GM21360 (cell line): ENCODE results near the gene AFM.

Experiments
- ATAC-seq: cut with Tn5 transposase; IDR thresholded peaks from one replicate; pipeline ENCODE4 v1.9.1; 2021; ENCODE audit warnings: mild to moderate bottlenecking, moderate library complexity; ENCODE audit not compliant: unreplicated experiment

The AFM gene, protein sequence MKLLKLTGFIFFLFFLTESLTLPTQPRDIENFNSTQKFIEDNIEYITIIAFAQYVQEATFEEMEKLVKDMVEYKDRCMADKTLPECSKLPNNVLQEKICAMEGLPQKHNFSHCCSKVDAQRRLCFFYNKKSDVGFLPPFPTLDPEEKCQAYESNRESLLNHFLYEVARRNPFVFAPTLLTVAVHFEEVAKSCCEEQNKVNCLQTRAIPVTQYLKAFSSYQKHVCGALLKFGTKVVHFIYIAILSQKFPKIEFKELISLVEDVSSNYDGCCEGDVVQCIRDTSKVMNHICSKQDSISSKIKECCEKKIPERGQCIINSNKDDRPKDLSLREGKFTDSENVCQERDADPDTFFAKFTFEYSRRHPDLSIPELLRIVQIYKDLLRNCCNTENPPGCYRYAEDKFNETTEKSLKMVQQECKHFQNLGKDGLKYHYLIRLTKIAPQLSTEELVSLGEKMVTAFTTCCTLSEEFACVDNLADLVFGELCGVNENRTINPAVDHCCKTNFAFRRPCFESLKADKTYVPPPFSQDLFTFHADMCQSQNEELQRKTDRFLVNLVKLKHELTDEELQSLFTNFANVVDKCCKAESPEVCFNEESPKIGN

DNA sequence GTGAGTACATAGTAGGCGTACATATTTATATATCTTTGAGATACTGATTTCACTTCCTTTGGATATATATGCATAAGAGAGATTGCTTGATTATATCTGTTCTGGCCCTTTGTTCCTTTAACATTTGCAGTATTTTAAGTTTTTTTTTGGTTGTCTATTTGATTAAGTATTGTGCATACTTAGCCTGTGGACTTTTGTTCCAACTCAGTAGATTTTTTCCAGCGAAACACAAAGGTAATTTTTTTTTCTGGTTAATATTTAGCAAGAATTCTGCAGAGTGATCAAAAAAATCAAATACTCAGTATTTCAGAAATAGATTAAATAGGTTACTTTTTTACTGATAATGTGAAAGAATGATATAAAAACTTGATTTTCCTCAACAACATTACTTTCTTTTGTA is at the start of gene AFM:
TSS of gene AFM (plus strand) at position 388 of the 400 bp plus-strand sequence. CDS start 31 bp downstream, outside the sequence.
- no peak for ATAC-seq

DNA sequence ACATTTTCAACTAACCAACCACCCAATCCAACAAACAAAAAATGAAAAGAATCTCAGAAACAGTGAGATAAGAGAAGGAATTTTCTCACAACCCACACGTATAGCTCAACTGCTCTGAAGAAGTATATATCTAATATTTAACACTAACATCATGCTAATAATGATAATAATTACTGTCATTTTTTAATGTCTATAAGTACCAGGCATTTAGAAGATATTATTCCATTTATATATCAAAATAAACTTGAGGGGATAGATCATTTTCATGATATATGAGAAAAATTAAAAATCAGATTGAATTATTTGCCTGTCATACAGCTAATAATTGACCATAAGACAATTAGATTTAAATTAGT is 49.8 kb upstream of the AFM start:
- ATAC-seq: no peak

- no peak for ATAC-seq
Observed at GRCh38 chr4:73432169-73433000, 49.2 kb upstream of the AFM start.

GRCh38 chr4:73433140-73433539 is 48.4 kb upstream of the AFM start:
- no peak for ATAC-seq

- peak; percentile 80 for ATAC-seq
Observed at GRCh38 chr4:73434311-73434710, 47.2 kb upstream of the AFM start.

DNA sequence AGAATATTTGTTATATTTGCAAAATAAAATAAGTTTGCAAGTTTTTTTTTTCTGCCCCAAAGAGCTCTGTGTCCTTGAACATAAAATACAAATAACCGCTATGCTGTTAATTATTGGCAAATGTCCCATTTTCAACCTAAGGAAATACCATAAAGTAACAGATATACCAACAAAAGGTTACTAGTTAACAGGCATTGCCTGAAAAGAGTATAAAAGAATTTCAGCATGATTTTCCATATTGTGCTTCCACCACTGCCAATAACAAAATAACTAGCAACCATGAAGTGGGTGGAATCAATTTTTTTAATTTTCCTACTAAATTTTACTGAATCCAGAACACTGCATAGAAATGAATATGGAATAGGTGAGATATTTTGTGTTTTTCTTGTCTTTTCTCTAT is 45.6 kb upstream of the AFM start, which contains the start of gene AFP:
TSS of gene AFP (plus strand) at position 238 of the 400 bp plus-strand sequence. CDS start at position 280, 42 bp downstream.
- ATAC-seq: no peak

GRCh38 chr4:73436674-73437557 is 44.6 kb upstream of the AFM start:
- no peak for ATAC-seq

GRCh38 chr4:73437558-73437956 is 44.0 kb upstream of the AFM start:
- ATAC-seq: no peak

DNA sequence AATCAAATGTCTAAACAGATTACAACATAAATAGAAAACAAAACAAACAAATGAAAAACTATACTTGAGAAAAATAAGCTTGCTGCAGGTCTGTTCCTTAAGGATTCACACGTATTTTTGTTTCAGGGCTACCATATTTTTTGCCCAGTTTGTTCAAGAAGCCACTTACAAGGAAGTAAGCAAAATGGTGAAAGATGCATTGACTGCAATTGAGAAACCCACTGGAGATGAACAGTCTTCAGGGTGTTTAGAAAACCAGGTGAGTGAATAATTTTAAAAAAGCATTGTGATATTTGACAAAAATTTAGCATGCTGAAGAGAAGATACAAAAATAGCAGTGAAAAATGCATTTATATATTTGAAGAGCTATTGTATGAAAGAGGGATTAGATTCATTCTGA is 43.5 kb upstream of the AFM start:
- ATAC-seq: no peak

DNA sequence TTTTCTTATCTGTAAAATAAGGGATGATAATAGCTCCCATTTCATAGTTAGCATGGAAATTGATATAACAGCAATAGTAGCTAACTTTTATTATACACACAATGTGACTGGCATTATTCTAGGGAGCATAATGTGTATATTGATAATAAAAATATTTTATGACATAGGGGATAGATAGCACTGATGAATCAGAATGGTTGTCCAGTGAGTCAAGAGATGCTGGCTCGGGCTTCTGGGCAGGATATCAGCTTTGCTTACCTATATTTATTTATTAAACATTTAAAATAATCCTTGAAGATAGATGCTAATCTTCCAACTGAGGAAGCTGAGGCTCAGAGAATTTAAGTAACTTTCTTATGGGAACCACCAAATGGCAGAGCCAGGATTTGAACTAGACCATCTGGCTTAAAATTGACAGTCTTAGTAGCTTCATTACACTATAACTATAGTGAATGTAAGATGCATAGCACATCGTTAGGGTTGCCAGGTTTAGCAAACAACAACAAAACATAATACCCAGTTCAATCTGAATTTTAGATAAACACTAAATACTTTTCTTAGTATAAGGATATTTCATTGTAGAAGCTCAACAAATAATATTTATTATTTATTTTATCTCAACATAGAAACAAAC is 42.8 kb upstream of the AFM start:
- ATAC-seq: no peak

GRCh38 chr4:73439445-73439844 is 42.1 kb upstream of the AFM start:
- no peak for ATAC-seq

DNA sequence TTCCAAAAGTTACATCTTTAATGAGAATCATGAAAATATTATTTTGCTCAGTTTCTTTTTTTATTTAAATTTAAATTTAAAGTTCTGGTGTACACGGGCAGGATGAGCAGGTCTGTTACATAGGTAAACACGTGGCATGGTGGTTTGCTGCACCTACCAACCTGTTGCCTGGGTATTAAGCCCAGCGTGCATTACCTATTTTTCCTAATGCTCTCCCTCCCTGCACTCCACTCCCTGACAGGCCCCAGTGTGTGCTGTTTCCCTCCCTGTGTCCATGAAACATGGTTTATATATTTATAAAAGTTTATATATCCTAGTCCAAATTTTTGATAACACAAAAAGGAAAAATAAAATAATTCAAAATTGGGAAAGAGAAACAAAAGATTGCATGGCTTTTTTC is 41.6 kb upstream of the AFM start:
- no peak for ATAC-seq

GRCh38 chr4:73440653-73441052 is 40.9 kb upstream of the AFM start:
- ATAC-seq: no peak

GRCh38 chr4:73442275-73442674 is 39.3 kb upstream of the AFM start:
- no peak for ATAC-seq

DNA sequence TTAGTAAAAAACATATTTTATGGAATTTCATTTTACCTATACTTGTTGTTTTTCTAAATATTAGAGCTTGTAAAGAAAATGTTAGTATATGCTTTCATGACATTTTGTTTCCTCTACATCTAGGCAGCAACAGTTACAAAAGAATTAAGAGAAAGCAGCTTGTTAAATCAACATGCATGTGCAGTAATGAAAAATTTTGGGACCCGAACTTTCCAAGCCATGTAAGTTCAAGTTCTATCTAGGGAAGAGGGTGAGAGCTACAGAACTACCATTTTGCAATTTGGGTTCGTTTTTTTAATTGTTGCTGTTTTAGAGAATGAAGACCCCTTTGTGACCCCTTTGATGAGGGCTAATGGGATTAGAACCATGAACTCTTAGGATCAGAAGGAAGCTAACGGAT is 38.3 kb upstream of the AFM start:
- no peak for ATAC-seq

DNA sequence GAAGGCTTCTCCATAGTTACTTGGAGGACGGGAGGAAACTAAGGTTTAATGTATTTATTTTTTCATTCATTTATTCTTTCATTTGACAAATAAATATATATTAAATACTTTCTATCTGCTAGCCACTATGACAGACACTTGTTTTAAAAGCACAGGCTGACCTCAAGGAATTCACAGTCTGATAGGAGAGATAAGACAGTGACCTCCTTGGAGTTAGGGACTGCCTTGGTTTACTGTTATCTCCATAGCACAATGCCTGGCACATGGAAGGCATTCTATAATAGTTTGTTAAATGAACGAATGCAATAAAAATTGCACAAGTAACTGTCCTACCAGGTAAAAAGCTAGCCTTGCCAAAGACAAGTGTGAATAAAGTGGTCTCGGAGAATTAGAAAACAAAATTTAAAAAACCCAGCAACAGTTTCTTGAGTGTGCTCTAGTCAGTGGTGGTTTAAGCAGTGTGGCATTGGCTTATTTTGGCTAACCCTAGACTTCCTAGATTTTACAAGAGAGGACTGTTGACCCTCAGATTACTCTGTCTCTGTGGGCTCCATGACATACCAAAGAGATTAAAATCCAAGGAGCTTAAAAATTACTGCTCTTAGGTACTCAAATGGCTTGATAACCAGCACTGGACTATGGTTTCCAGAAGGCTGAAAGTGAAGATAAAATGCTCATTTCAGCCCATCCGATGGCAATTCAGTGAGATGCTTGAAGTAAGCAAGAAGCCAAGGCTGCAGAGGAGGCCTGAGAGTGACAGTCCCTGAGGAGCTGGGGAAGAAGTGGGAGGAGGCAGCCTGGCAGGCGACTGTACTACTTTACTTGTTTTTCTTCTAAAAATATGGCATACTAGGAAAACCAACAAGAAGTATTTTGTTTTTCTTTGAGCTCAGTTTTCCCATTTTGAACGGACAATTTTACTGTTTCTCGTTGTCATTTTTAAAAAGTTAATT is 35.9 kb upstream of the AFM start:
- ATAC-seq: no peak

GRCh38 chr4:73446336-73446938 is 35.1 kb upstream of the AFM start:
- peak; percentile 99 for ATAC-seq

DNA sequence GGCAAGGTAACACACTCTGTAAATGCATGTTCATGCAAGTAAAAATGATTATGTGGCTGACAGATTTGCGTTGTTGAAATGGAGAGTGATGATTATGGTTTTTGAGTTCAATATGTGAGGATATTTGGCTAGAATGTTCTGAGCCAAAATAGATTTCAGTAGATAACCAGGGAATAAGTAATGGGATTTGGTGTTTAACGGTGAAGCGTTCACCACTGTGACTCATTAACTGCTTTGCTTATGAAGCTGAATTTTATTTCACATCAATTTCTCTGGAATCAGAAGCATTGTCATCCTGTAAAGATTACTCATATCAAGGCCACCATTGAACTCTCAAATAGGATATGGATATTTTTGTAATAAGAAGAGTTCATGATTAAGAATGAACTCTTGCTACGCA is 33.9 kb upstream of the AFM start:
- no peak for ATAC-seq
